Measurements from ENCODE around the gene UCN2. TPM values are rescaled to one million over a fixed set of nuclear protein-coding genes. Genes with fewer than 3 reads are reported as not detected.

UCN2 gene
- total and polyA plus RNA-seq, 9 of the 15 experiments (the other 6 are each of a cell fraction or from before 2014, with no cell fraction given), result 0.08 to 0.11 TPM; not detected in 7

GRCh38 chr3:48543271-48543866 lies 20.2 kb downstream of the UCN2 start:
- H3K9me1 ChIP-seq (ENCODE audit: control insufficient read depth, insufficient read depth, low read length), result no peaks in the 10 kb centered on the region
- 77% methylated on average over 7 of the region's 9 CpGs for WGBS (ENCODE audit: insufficient coverage, low coverage, missing lambda C conversion rate)
- H3K9me3 ChIP-seq (replicated peaks; ENCODE audit: control insufficient read depth, insufficient read depth, low read depth, low read length), result no peaks in the 10 kb centered on the region
- H3K27me3 ChIP-seq (ENCODE audit: control insufficient read depth in 2 of 2, insufficient read depth in 2 of 2, low read length in 2 of 2), result no peaks in the 10 kb centered on the region
- intact Hi-C loops (cut with micrococcal nuclease) (no loop called here), in situ Hi-C loops (cut with MboI) (no loop called here)
- DNase-seq (ENCODE audit: extremely low read depth in 1 of 4, low spot score in 3 of 4) (no peak), FAIRE-seq (no peak), ATAC-seq (no peak)
- peaks cover 58% of the 10 kb centered on the region for H3K36me3 ChIP-seq (ENCODE audit: control insufficient read depth, insufficient read depth, low read length)
- no peak overlapping the region for H3K4me3 ChIP-seq
- no peak overlapping the region for H3K27ac ChIP-seq (ENCODE audit: extremely low read depth, low read depth, low read length)
- CTCF ChIA-PET (ENCODE audit: low intra/inter-chr PET ratio), result no interaction called here
- no peaks in the 10 kb centered on the region for H3K79me2 ChIP-seq (ENCODE audit: control insufficient read depth, insufficient read depth, low read length)
- H3K9ac ChIP-seq (ENCODE audit: insufficient read depth in 1 of 2, low read depth in 2 of 2, low read length in 2 of 2), result no peak overlapping the region
- H2AFZ ChIP-seq (ENCODE audit: low read depth, low read length), result no peak overlapping the region
- TF ChIP-seq THRA (IDR thresholded peaks at IDR 0.05) (no peak), E4F1 (CRISPR knock-in tag; IDR thresholded peaks at IDR 0.05; ENCODE audit: borderline replicate concordance) (no peak), FIP1L1 (IDR thresholded peaks at IDR 0.05; ENCODE audit: low read depth, low read length, poor library complexity, severe bottlenecking) (no peak), ZBTB33 (CRISPR knock-in tag; IDR thresholded peaks at IDR 0.05) (no peak), BRD4 (IDR thresholded peaks at IDR 0.05) (no peak), LEF1 (IDR thresholded peaks at IDR 0.05) (no peak), XRCC3 (IDR thresholded peaks at IDR 0.05) (no peak)
- no TSS peak for BruUV-seq (replicated peaks)
- H3K4me1 ChIP-seq (replicated peaks in 1 of 2; ENCODE audit: control insufficient read depth in 2 of 2, insufficient read depth in 2 of 2, low read length in 2 of 2), result no peaks in the 10 kb centered on the region
- POLR2A ChIA-PET, result interaction anchor here (0.7 kb wide), 1 partner anchor 264 kb away, joined by 3 read pairs; no protein-coding TSS in a partner anchor
- H4K20me1 ChIP-seq (replicated peaks; ENCODE audit: control insufficient read depth, insufficient read depth, low read length), result no peaks in the 10 kb centered on the region
- no peak overlapping the region for H3K4me2 ChIP-seq (ENCODE audit: insufficient read depth, low read length)

Measured in K562 (cell line).